GM10266 (cell line): ENCODE results near the gene KIAA1328.

Experiments used
- DNase-seq: peaks from one replicate; pipeline ENCODE4 v3.0.0; 2012; ENCODE audit errors: extremely low spot score
- TF ChIP-seq, protein P1 (sequence below): IDR thresholded peaks from 2 replicates; pipeline ENCODE4 v1.5.1; 2012; ENCODE audit warnings: mild to moderate bottlenecking, low read depth; ENCODE audit not compliant: control insufficient read depth, insufficient read depth; ENCODE audit errors: missing control alignments

The KIAA1328 gene

DNA sequence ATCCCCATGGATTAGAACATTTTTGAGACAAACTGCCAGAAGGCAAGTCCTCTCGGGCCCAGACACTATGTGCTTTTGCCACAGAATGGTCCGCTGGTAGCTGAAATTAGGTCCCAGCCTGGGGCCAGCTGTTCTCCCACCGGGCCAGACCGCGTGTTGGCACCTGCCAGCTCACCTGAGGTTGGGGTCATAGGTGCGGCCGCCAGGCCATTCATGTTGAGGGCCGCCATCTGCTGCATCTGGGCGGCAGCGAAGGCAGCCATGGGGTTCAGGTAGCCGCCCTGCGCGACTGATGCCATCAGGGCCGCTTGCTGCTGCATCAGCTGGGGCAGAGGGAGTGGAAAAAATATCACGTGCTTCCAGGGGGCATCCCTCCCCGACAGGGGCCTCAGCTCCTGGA is 443.9 kb downstream of the KIAA1328 start:
- DNase-seq, result no peak
- TF ChIP-seq, protein P1, sequence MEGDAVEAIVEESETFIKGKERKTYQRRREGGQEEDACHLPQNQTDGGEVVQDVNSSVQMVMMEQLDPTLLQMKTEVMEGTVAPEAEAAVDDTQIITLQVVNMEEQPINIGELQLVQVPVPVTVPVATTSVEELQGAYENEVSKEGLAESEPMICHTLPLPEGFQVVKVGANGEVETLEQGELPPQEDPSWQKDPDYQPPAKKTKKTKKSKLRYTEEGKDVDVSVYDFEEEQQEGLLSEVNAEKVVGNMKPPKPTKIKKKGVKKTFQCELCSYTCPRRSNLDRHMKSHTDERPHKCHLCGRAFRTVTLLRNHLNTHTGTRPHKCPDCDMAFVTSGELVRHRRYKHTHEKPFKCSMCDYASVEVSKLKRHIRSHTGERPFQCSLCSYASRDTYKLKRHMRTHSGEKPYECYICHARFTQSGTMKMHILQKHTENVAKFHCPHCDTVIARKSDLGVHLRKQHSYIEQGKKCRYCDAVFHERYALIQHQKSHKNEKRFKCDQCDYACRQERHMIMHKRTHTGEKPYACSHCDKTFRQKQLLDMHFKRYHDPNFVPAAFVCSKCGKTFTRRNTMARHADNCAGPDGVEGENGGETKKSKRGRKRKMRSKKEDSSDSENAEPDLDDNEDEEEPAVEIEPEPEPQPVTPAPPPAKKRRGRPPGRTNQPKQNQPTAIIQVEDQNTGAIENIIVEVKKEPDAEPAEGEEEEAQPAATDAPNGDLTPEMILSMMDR, result no peak

DNA sequence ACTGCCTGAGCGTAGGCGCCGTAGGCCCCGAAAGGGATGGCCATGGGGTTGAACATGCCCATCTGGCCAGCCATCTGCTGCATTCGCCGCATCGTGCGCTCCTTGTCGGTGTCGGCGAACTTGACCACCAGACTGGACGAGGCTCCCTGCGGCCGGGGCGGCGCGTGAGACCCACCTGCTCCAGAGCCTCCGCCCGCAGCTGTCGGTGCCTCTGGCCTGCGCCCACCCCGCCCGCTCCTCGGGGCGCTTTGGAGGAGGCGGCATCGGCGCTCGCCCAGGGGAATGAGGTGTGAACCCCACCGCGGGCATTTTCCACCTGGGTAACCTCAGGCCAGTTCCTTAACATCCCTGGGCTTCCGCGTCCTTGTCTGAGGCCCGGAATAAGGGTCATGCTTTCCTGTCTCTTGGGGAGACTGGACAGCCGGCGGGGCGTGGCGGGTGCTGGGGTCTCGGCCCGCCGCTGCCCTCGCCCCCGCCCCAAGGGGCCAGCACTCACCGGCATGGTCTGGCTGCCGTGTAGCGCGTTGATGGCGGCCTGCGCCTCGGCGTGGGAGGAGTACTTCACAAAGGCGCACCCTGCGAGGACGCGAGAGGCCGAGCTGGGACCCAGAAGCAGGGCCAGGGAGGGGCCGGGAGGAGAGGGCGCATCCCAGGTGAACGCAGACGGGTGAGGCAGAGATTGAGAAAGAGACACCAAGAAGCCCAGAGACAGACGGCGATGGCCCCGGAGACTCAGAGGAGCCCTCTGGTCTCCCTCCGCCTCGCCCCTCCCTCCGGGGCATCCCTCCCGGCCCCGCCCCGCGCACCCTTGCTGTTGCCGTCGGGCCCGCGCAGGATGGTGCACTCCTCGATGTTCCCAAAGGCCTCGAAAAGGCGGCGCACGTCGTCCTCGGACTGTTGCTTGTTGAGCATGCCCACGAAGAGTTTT is 445.6 kb downstream of the KIAA1328 start:
- TF ChIP-seq, protein P1, result no peak
- DNase-seq, result no peak

DNA sequence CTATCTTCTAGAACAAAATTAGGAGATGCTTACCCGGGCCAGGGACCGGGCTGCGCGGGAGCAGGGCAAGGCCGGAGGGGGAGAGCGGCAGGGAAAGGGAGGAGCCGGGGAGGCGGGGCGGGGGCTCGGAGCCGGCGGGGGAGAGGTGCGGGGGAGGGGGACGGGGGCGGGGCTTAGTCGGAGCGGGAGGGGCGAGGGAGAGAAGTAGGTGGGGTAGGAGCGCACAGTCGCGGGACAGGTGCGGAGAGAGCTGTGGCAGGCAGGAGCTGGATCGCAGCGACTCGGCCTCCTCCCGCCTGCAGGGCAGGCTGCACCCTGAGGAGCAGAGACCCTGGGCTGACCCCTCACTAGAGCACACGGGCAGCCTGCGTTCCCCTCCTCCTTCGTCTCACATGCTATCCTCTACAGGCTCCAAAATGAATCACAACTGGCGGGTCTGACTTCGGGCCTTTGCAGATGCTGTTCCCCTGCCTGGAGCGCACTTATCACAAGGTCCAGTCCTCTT is 446.4 kb downstream of the KIAA1328 start:
- DNase-seq, result no peak
- TF ChIP-seq, protein P1, result no peak

DNA sequence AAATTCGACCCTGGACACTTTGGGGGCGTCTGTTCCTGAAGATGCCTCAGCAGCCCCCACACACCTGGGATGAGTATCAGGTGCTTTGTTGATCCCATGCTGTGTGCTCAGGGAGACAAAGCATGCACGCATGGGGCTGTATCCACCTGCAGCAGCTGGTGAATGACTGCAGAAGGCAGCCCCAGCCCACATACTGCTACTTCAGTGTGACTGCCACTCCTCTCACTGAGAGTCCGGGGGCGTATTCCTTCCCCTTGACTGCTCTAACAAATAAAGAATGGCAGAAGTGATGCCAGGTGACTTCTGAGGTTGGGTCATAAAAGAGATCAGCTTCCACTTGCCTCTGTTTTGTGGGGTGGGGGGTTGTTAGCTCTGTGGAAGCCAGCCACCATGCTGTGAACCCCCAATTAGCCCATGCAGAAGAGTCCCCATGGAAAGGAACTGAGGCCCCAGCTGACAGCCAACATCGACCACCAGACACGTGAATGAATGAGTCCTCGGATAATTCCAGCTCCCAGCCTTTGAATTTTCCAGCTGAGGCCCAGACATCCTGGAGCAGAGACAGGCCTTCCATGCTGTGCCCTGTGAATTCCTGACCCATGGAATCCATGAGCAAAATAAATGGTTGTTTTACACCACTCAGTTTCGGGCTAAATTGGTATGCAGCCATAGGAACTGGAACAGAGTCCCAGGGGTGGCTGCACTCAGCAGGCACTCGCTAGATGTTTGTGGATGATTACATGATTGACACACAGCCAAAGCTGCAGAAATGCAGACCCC is 447.4 kb downstream of the KIAA1328 start:
- no peak for DNase-seq
- TF ChIP-seq, protein P1, result no peak

DNA sequence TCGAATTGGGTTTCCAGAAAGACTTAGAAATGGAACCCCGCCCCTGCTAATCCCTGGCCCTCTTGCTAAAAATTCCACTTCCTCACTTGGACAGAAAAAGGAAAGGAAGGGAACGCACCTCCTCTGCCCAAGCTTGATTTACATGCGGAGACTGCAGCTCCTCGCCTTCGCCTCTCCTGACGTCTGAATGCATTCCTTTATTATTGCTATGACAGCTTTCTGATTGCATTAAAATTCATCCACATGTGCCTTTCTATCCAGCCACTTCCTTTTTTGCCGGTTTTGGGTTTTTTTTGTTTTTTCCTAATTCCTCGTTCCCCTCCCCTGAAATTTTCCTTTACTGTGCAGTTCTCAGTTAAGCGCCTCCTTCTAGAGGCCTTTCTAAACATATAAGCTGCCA is 448.9 kb downstream of the KIAA1328 start:
- TF ChIP-seq, protein P1, result no peak
- no peak for DNase-seq
